Lower leg skin (tissue), 4 donors: ENCODE measurements around the gene ERGIC2. TPM values are rescaled to one million over a fixed set of nuclear protein-coding genes. Genes with fewer than 3 reads are reported as not detected.

Experiments used
- DNase-seq, 2 donors: peaks; one replicate each; pipeline ENCODE4 v3.0.0-alpha.2; 2019; ENCODE audit warnings: low spot score in 2 of 2
- H3K4me3 ChIP-seq: fragments of 200-600 bp; sonication (generic); 2 replicates; pipeline ENCODE4 v1.5.1; 2017; ENCODE audit warnings: mild to moderate bottlenecking, low read depth; ENCODE audit not compliant: poor library complexity, severe bottlenecking
- POLR2A ChIP-seq, 2 donors: fragments of 450-650 bp; IDR thresholded peaks; one replicate each; pipeline ENCODE4 v1.6.1; 2016 to 2017; ENCODE audit warnings: antibody characterized with exemption in 2 of 2, mild to moderate bottlenecking in 1 of 2, moderate library complexity in 1 of 2
- WGBS, 2 donors: methylation state at CpG; one replicate each; pipeline ENCODE4 v1.1.5; 2018; 5-methylcytosine and 5-hydroxymethylcytosine counted together
- intact Hi-C: fragments of 100-400 bp; cut with DNase I; formaldehyde crosslinking; loops from one replicate; pipeline ENCODE4 v1.15.0; 2023; ENCODE audit warnings: low total_unique reads
- total RNA-seq, 4 donors: library from RNA; depleted of rRNA; stranded (reverse); fragments of >200 nt; gene quantifications; one replicate each; pipeline ENCODE4 v1.1.0, GENCODE V29; 2016
- TF ChIP-seq, protein P1 (sequence below), 3 donors: fragments of 450-650 bp; IDR thresholded peaks; one replicate each; pipeline ENCODE4 v1.5.1; 2016; ENCODE audit warnings: antibody characterized with exemption in 3 of 3, mild to moderate bottlenecking in 3 of 3, moderate library complexity in 2 of 3

The ERGIC2 gene
- total RNA-seq, 4 donors from 2014 or later: 20.8 to 48.2 (median 38.8) TPM

DNA sequence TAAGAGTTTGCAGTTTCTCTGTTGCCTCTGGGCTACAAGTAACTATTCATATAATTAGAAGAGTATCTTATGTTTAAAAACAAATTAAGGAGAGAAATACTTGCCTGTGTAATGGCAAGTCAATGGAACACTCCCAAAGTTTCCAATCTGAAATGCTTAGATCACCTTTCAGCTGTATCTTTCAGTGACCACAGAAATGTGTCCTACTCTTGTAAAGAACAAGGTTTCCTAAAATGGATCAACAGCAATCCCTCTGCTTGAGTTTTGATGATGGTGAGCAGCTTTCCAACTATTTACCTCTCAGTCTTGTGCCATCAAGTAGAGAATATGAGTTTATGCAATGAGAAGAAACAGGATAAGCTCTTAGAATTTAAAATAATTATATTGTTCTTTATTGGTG, 92.9 kb downstream of the ERGIC2 start:
- intact Hi-C loops: no loop called here
- TF ChIP-seq POLR2A (IDR thresholded peaks at IDR 0.05): no peak
- TF ChIP-seq, protein P1, sequence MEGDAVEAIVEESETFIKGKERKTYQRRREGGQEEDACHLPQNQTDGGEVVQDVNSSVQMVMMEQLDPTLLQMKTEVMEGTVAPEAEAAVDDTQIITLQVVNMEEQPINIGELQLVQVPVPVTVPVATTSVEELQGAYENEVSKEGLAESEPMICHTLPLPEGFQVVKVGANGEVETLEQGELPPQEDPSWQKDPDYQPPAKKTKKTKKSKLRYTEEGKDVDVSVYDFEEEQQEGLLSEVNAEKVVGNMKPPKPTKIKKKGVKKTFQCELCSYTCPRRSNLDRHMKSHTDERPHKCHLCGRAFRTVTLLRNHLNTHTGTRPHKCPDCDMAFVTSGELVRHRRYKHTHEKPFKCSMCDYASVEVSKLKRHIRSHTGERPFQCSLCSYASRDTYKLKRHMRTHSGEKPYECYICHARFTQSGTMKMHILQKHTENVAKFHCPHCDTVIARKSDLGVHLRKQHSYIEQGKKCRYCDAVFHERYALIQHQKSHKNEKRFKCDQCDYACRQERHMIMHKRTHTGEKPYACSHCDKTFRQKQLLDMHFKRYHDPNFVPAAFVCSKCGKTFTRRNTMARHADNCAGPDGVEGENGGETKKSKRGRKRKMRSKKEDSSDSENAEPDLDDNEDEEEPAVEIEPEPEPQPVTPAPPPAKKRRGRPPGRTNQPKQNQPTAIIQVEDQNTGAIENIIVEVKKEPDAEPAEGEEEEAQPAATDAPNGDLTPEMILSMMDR (IDR thresholded peaks at IDR 0.05): no peak
- no peak overlapping the region for H3K4me3 ChIP-seq
- DNase-seq: no peak

DNA sequence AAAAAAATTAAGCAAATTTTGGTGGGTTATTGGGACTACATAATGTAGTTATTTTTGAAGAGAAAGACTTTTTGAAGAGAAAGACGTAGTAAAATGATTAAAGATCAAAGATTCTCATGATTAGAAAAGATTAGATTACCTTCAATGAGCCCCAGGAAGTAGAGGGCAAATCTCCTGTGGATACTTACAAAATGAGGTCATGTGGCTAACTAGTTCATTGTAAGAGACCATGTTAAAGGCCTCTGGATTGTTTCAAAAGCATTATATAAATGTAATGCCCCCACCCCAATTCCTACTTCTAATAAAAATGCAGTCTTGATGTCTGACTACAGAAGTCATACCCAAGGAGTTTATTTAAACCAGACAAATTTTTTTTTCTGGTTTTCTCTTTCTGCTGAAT, 93.3 kb downstream of the ERGIC2 start:
- intact Hi-C loops: no loop called here
- TF ChIP-seq POLR2A (IDR thresholded peaks at IDR 0.05): no peak
- TF ChIP-seq, protein P1 (IDR thresholded peaks at IDR 0.05): no peak

More for the DNA sequence above, 93.3 kb downstream of the ERGIC2 start:
- no peak for DNase-seq
- 74 to 88% methylated on average over 1 of the region's 1 CpG for WGBS, 2 donors
- no peak overlapping the region for H3K4me3 ChIP-seq

Other genes starting within 250 kb of the ERGIC2 start
- 10 to 100 TPM in 3 of 4 donors, 1 to 10 TPM in 1; 7.4 to 45.4 (median 17.9) TPM for gene FAR2, start 231.9 kb downstream of the ERGIC2 start, total RNA-seq
- under 1 TPM in 1 of 4 donors, not detected in 3; 0.19 TPM for gene OVCH1, start 116.5 kb upstream of the ERGIC2 start, total RNA-seq